Nephron (organoid): ENCODE data around the gene PCDH17.

Experiments
- H3K27ac Mint-ChIP-seq, 3 experiments: 2 replicates each; pipeline ENCODE4 v1.8.0; 2020; ENCODE audit warnings: mixed read lengths in 3 of 3, mild to moderate bottlenecking in 2 of 3, moderate library complexity in 1 of 3
- H3K27me3 Mint-ChIP-seq: 2 replicates; pipeline ENCODE4 v1.8.0; 2021; ENCODE audit warnings: low read depth, mild to moderate bottlenecking, moderate library complexity, mixed read lengths
- H3K36me3 Mint-ChIP-seq: 2 replicates; pipeline ENCODE4 v1.8.0; 2020; ENCODE audit warnings: low read depth, mixed read lengths
- H3K4me1 Mint-ChIP-seq: 2 replicates; pipeline ENCODE4 v1.8.0; 2020; ENCODE audit warnings: mixed read lengths
- H3K4me3 Mint-ChIP-seq, 3 experiments: 2 replicates each; pipeline ENCODE4 v1.8.0; 2020; ENCODE audit warnings: mild to moderate bottlenecking in 3 of 3, mixed read lengths in 3 of 3, moderate library complexity in 2 of 3
- H3K9me3 Mint-ChIP-seq: 2 replicates; pipeline ENCODE4 v1.8.0; 2020; ENCODE audit warnings: mixed read lengths
- TF ChIP-seq, protein P1 (sequence below), 3 experiments: fragments of 200-600 bp; sonication (generic); IDR thresholded peaks; one replicate each; pipeline ENCODE4 v1.5.0; 2021; ENCODE audit warnings: antibody characterized with exemption in 3 of 3; ENCODE audit not compliant: unreplicated experiment in 3 of 3

PCDH17 gene

DNA sequence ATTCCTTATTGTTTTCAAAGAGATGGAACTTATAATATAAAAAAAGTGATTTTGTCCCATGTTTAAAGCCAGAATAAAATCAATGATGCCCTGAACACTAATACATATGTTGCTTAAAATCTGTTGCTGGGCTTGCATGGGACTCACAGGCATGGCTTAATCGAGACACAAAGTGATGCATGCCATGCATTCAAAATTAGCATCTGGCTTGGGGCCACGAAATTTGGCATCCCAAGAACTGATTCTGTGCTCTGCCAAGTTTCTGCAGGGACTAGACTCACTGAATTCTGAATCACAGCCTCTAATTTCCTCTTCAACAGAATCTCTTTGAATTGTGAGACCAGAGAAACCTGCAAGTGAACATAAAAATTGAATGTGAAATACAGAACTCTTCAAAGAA is 109.2 kb downstream of the PCDH17 start:
- TF ChIP-seq, protein P1, sequence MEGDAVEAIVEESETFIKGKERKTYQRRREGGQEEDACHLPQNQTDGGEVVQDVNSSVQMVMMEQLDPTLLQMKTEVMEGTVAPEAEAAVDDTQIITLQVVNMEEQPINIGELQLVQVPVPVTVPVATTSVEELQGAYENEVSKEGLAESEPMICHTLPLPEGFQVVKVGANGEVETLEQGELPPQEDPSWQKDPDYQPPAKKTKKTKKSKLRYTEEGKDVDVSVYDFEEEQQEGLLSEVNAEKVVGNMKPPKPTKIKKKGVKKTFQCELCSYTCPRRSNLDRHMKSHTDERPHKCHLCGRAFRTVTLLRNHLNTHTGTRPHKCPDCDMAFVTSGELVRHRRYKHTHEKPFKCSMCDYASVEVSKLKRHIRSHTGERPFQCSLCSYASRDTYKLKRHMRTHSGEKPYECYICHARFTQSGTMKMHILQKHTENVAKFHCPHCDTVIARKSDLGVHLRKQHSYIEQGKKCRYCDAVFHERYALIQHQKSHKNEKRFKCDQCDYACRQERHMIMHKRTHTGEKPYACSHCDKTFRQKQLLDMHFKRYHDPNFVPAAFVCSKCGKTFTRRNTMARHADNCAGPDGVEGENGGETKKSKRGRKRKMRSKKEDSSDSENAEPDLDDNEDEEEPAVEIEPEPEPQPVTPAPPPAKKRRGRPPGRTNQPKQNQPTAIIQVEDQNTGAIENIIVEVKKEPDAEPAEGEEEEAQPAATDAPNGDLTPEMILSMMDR (IDR thresholded peaks at IDR 0.05; ENCODE audit: unreplicated experiment in 3 of 3): no peak
- H3K4me3 Mint-ChIP-seq: no peak overlapping the region
- H3K27me3 Mint-ChIP-seq: no peaks in the 10 kb centered on the region
- no peaks in the 10 kb centered on the region for H3K36me3 Mint-ChIP-seq
- H3K9me3 Mint-ChIP-seq: no peaks in the 10 kb centered on the region
- no peak overlapping the region for H3K27ac Mint-ChIP-seq
- H3K4me1 Mint-ChIP-seq: peaks cover 14% of the 10 kb centered on the region

DNA sequence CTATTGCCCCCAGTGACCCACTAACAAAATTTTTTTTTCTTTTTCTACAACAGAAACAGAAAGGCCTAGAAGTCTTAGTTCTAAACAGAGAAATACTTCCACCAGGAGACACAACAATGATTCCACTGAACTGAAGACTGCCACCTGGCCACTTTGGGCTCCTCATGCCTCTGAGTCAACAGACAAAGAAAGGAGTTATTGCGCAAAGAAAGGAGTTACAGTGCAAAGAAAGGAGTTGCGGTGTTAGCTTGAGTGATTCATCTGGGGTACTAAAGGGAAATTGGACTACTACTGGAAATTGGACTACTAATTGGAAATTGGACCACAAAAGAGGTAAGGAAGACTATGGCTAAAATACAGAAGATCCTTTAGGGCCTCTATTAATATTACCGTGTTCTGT is 116.6 kb downstream of the PCDH17 start:
- TF ChIP-seq, protein P1 (IDR thresholded peaks at IDR 0.05; ENCODE audit: unreplicated experiment in 3 of 3): no peak
- Mint-ChIP-seq H3K4me1 (no peaks in the 10 kb centered on the region), H3K36me3 (no peaks in the 10 kb centered on the region), H3K9me3 (peaks cover 11% of the 10 kb centered on the region), H3K27me3 (no peaks in the 10 kb centered on the region), H3K27ac (no peak overlapping the region), H3K4me3 (no peak overlapping the region)

DNA sequence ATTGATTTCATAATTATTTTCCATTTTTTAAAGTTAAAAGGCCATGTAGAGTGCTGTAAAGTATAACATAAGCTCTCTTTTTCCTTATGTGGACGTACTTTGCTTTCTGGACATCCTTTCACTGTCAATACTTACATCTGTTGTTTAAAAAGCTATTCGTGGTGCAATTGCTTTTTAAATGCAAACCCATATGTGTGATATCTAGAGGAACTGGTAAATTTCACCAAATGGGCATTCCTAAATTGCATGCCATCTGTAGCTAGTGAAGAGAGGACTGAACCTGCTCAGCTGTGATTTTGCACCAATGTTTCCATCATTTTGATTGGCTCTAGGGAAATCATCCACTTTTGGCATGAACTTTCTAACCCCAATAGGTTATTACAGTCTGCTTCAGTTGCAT is 129.4 kb downstream of the PCDH17 start:
- H3K36me3 Mint-ChIP-seq: no peaks in the 10 kb centered on the region
- H3K27ac Mint-ChIP-seq: no peak overlapping the region
- no peaks in the 10 kb centered on the region for H3K9me3 Mint-ChIP-seq
- no peaks in the 10 kb centered on the region for H3K4me1 Mint-ChIP-seq
- TF ChIP-seq, protein P1 (IDR thresholded peaks at IDR 0.05; ENCODE audit: unreplicated experiment in 3 of 3): no peak
- no peak overlapping the region for H3K4me3 Mint-ChIP-seq
- H3K27me3 Mint-ChIP-seq: no peaks in the 10 kb centered on the region

DNA sequence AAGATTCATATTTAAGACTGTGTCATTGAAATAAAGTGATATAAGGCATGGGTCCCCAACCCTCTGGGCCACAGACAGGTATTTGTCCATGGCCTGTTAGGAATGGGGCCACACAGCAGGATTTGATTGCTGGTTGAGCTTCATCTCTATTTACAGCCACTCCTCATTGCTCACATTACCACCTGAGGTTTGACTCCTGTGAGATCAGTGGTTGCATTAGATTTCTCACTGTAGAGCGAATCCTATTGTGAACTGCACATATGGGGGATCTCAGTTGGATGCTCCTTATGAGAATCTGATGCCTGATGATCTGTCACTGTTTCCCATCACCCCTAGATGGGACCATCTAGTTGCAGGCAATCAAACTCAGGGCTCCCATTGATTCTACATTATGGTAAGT is 132.1 kb downstream of the PCDH17 start:
- H3K27ac Mint-ChIP-seq: no peak overlapping the region
- H3K36me3 Mint-ChIP-seq: no peaks in the 10 kb centered on the region
- no peaks in the 10 kb centered on the region for H3K27me3 Mint-ChIP-seq
- no peak overlapping the region for H3K4me3 Mint-ChIP-seq
- TF ChIP-seq, protein P1 (IDR thresholded peaks at IDR 0.05; ENCODE audit: unreplicated experiment in 3 of 3): no peak
- no peaks in the 10 kb centered on the region for H3K9me3 Mint-ChIP-seq
- no peaks in the 10 kb centered on the region for H3K4me1 Mint-ChIP-seq
